GM12878 (cell line): Measurements from ENCODE around the gene ACSL3. TPM values are rescaled to one million over a fixed set of nuclear protein-coding genes. Genes with fewer than 3 reads are reported as not detected.

Source experiments
- ATAC-seq: fragments of 200-7000 bp; cut with Tn5 transposase; 3 replicates; pipeline ENCODE4 v1.9.1; 2020; ENCODE audit warnings: mild to moderate bottlenecking, moderate library complexity
- BruUV-seq: library from RNA; stranded (reverse); fragments of 400-500 nt; replicated peaks from 2 replicates; lab custom pipeline; 2021; lab: Mats Ljungman, UMichigan
- CTCF ChIA-PET: fragments of 300-600 bp; sonication (Branson Sonifier 250); formaldehyde crosslinking; extraction: SDS; loops from one replicate; lab custom pipeline; 2021; ENCODE audit warnings: inconsistent platforms; lab: Yijun Ruan, JAX
- POLR2A ChIA-PET: fragments of 350-600 bp; formaldehyde crosslinking; extraction: SDS; loops from one replicate; lab custom pipeline; 2021; ENCODE audit warnings: inconsistent platforms; lab: Charles Lee
- RAD21 ChIA-PET: fragments of 300-600 bp; sonication (Branson Sonifier 250); formaldehyde crosslinking; loops from one replicate; lab custom pipeline; 2023; ENCODE audit warnings: antibody characterized with exemption; ENCODE audit not compliant: unreplicated experiment; lab: Charles Lee
- SMC1A ChIA-PET: fragments of 300-600 bp; sonication (Branson Sonifier 250); formaldehyde crosslinking; loops from one replicate; lab custom pipeline; 2023; ENCODE audit not compliant: unreplicated experiment, uncharacterized antibody; lab: Charles Lee
- DNase-seq: peaks from one replicate; pipeline ENCODE4 v3.0.0-alpha.2; 2011; ENCODE audit warnings: low read depth, low spot score
- FAIRE-seq: peaks from 3 replicates; lab custom pipeline; 2011; peaks lifted over from hg19 to GRCh38; lab: Jason Lieb, UNC
- H2AFZ ChIP-seq: 2 replicates; pipeline ENCODE4 v1.6.0; 2011; ENCODE audit warnings: low read depth, low read length, control low read depth; ENCODE audit not compliant: control insufficient read depth
- H3K27ac ChIP-seq: 2 replicates; pipeline ENCODE4 v1.5.1; 2011; ENCODE audit warnings: control low read depth; ENCODE audit not compliant: control insufficient read depth, insufficient read depth
- H3K27me3 ChIP-seq, 2 experiments: replicated peaks in 1 of 2; 2 replicates each; pipeline versions ENCODE4 v1.6.0 to v1.6.1; 2011; ENCODE audit warnings: low read length in 1 of 2; ENCODE audit not compliant: control insufficient read depth in 2 of 2, insufficient read depth in 2 of 2
- H3K36me3 ChIP-seq, 2 experiments: 2 replicates each; pipeline ENCODE4 v1.5.1; 2011; ENCODE audit warnings: low read length in 1 of 2; ENCODE audit not compliant: control insufficient read depth in 2 of 2, insufficient read depth in 2 of 2
- H3K4me1 ChIP-seq: 2 replicates; pipeline ENCODE4 v1.6.1; 2011; ENCODE audit warnings: mild to moderate bottlenecking, low read length, moderate library complexity, mixed read lengths; ENCODE audit not compliant: control insufficient read depth, insufficient read depth
- H3K4me2 ChIP-seq: 2 replicates; pipeline ENCODE4 v1.6.0; 2011; ENCODE audit warnings: control low read depth; ENCODE audit not compliant: control insufficient read depth, insufficient read depth
- H3K4me3 ChIP-seq: fragments of 200-600 bp; sonication (generic); 2 replicates; pipeline ENCODE4 v1.5.1; 2016
- H3K79me2 ChIP-seq: 2 replicates; pipeline ENCODE4 v1.6.0; 2011; ENCODE audit warnings: low read length; ENCODE audit not compliant: control insufficient read depth, insufficient read depth
- H3K9ac ChIP-seq: 2 replicates; pipeline ENCODE4 v1.8.0; 2011; ENCODE audit warnings: low read length, control low read depth, mixed read lengths; ENCODE audit not compliant: control insufficient read depth, insufficient read depth
- H3K9me3 ChIP-seq: replicated peaks from 3 replicates; pipeline ENCODE4 v1.5.1; 2011; ENCODE audit warnings: mild to moderate bottlenecking, low read length; ENCODE audit not compliant: control insufficient read depth, insufficient read depth
- H4K20me1 ChIP-seq: 2 replicates; pipeline ENCODE4 v1.6.0; 2011; ENCODE audit not compliant: control insufficient read depth, insufficient read depth
- HCFC1 ChIP-seq: fragments of 150-350 bp; IDR thresholded peaks from 2 replicates; pipeline ENCODE4 v1.6.1; 2014; ENCODE audit warnings: low read length
- IKZF2 ChIP-seq, 2 experiments: fragments of 450-650 bp; IDR thresholded peaks; 2 replicates each; pipeline ENCODE4 v1.6.1; 2017; ENCODE audit warnings: mild to moderate bottlenecking in 2 of 2, moderate library complexity in 2 of 2
- MTA2 ChIP-seq: fragments of 450-650 bp; IDR thresholded peaks from 2 replicates; pipeline ENCODE4 v1.6.1; 2016; ENCODE audit warnings: low read depth, mild to moderate bottlenecking, moderate library complexity
- MYC ChIP-seq: IDR thresholded peaks from 2 replicates; pipeline ENCODE4 v1.6.1; 2011; ENCODE audit warnings: mild to moderate bottlenecking, low read length, moderate library complexity, inconsistent platforms; ENCODE audit not compliant: insufficient read depth, insufficient replicate concordance, insufficient read length, severe bottlenecking
- NR2C2 ChIP-seq: IDR thresholded peaks from 2 replicates; pipeline ENCODE4 v1.6.1; 2011; ENCODE audit warnings: borderline replicate concordance, low read depth; ENCODE audit not compliant: control insufficient read depth, insufficient read length
- RELA ChIP-seq: fragments of 450-650 bp; IDR thresholded peaks from 2 replicates; pipeline ENCODE4 v1.8.0; 2014; ENCODE audit warnings: borderline replicate concordance; ENCODE audit not compliant: partially characterized antibody
- TAF1 ChIP-seq: IDR thresholded peaks from 2 replicates; pipeline ENCODE4 v1.6.1; 2011; ENCODE audit warnings: mild to moderate bottlenecking, low read depth, low read length, borderline replicate concordance
- YY1 ChIP-seq: IDR thresholded peaks from 2 replicates; pipeline ENCODE4 v1.6.1; 2011; ENCODE audit warnings: low read depth, mild to moderate bottlenecking, low read length
- ZBTB40 ChIP-seq: fragments of 450-650 bp; IDR thresholded peaks from 2 replicates; pipeline ENCODE4 v1.6.1; 2016; ENCODE audit warnings: mild to moderate bottlenecking, moderate library complexity, borderline replicate concordance
- WGBS: methylation state at CpG from one replicate; pipeline ENCODE4 v1.1.6; 2016; ENCODE audit warnings: low lambda C conversion rate; ENCODE audit not compliant: insufficient replicate concordance, insufficient coverage; ENCODE audit errors: missing lambda C conversion rate; 5-methylcytosine and 5-hydroxymethylcytosine counted together
- in situ Hi-C: fragments of 300-500 bp; cut with MboI; formaldehyde crosslinking; loops from 9 replicates; pipeline ENCODE4 v1.14.3; 2018; ENCODE audit warnings: mixed read lengths
- intact Hi-C: fragments of 100-400 bp; cut with micrococcal nuclease; formaldehyde crosslinking; loops from one replicate; pipeline ENCODE4 v1.14.2; 2022; ENCODE audit not compliant: unreplicated experiment
- polyA plus RNA-seq, 11 experiments: library from polyadenylated mRNA; depleted of rRNA in 4 of 11; unstranded in 6 of 11; stranded (reverse) in 5 of 11; fragments of >200 nt; fragmentation: Nextera tagmentation in 4 of 11; fragmentation: Illumina TruSeq in 1 of 11; extraction: Ambion mirVana in 4 of 11; extraction: Trizol in 1 of 11; gene quantifications; 1 replicate in 1 of 11; 2 replicates in 10 of 11; pipeline versions ENCODE4 v1.2.1 to v1.2.3, GENCODE V29; 2011 to 2016; ENCODE audit warnings: inconsistent platforms in 2 of 11, missing spikeins in 2 of 11, low read depth in 1 of 11
- total RNA-seq, 4 experiments: library from RNA; depleted of rRNA in 3 of 4; stranded (reverse); fragments of >200 nt in 3 of 4; fragmentation: Illumina TruSeq in 1 of 4; extraction: Trizol in 1 of 4; gene quantifications; 2 replicates each; pipeline versions ENCODE4 v1.2.1 to v1.2.3, GENCODE V29; 2013 to 2021

ACSL3 gene
- total and polyA plus RNA-seq, 10 of the 15 experiments (the other 5 are each of a cell fraction or from before 2014, with no cell fraction given) = 15.6 to 83.9 (median 56.7) TPM

- Histone ChIP-seq H3K27me3 (no peaks in the 10 kb centered on the region; a peak in 3 of 4 replicates), H3K9ac (no peak overlapping the region), H3K79me2 (no peaks in the 10 kb centered on the region), H3K4me1 (no peaks in the 10 kb centered on the region), H3K4me3 (no peak overlapping the region), H4K20me1 (no peaks in the 10 kb centered on the region), H3K4me2 (no peak overlapping the region), H2AFZ (no peak overlapping the region), H3K36me3 (no peaks in the 10 kb centered on the region), H3K9me3 (no peaks in the 10 kb centered on the region), H3K27ac (no peak overlapping the region)
- intact Hi-C loops = no loop called here
- DNase-seq = no peak
- ChIA-PET RAD21 (no interaction called here), CTCF (interaction anchor here (1.2 kb wide), 1 partner anchor 29 kb away, joined by 3 read pairs; no protein-coding TSS in a partner anchor), POLR2A (no interaction called here), SMC1A (interaction anchor here (1.0 to 1.4 kb wide), 4 partner anchors 15 to 143 kb away, joined by 4 to 5 read pairs (median 4); no protein-coding TSS in a partner anchor)
- no peak for FAIRE-seq
- TF ChIP-seq NR2C2 = no peak
- TF ChIP-seq RELA = no peak
- no TSS peak for BruUV-seq
- 57% methylated on average over 3 of the region's 3 CpGs for WGBS
- in situ Hi-C loops = no loop called here
- no peak for ATAC-seq
Observed at GRCh38 chr2:222842491-222843174, 18.2 kb upstream of the ACSL3 start.

GRCh38 chr2:222844323-222844722 lies 16.5 kb upstream of the ACSL3 start:
- H3K79me2 ChIP-seq = no peaks in the 10 kb centered on the region
- CTCF ChIA-PET = no interaction called here
- no peaks in the 10 kb centered on the region; a peak in 3 of 4 replicates for H3K27me3 ChIP-seq
- intact Hi-C loops = no loop called here
- no peaks in the 10 kb centered on the region for H3K4me1 ChIP-seq
- in situ Hi-C loops = no loop called here
- DNase-seq (no peak), FAIRE-seq (no peak), ATAC-seq (no peak)
- no TSS peak for BruUV-seq
- no peak overlapping the region for H3K4me2 ChIP-seq
- H4K20me1 ChIP-seq = no peaks in the 10 kb centered on the region
- H3K9ac ChIP-seq = no peak overlapping the region
- SMC1A ChIA-PET = interaction anchor here (1.0 kb wide), 1 partner anchor 135 kb away, joined by 4 read pairs; no protein-coding TSS in a partner anchor
- H3K36me3 ChIP-seq = no peaks in the 10 kb centered on the region
- no peak overlapping the region for H3K4me3 ChIP-seq
- WGBS = 48% methylated on average over 6 of the region's 6 CpGs
- H3K9me3 ChIP-seq = no peaks in the 10 kb centered on the region
- H3K27ac ChIP-seq = no peak overlapping the region
- RAD21 ChIA-PET = no interaction called here
- H2AFZ ChIP-seq = no peak overlapping the region
- POLR2A ChIA-PET = no interaction called here
- TF ChIP-seq MTA2 (no peak), TAF1 (no peak), IKZF2 (IDR thresholded peaks at IDR 0.05) (no peak), MYC (no peak), YY1 (no peak), ZBTB40 (no peak), HCFC1 (no peak)
